H1 (cell line): ENCODE results near the gene CHD6. TPM values are rescaled to one million over a fixed set of nuclear protein-coding genes. Genes with fewer than 3 reads are reported as not detected.

Experiments used
- CTCF ChIA-PET: fragments of 300-600 bp; sonication (Branson Sonifier 250); formaldehyde crosslinking; loops from one replicate; lab custom pipeline; 2021; ENCODE audit not compliant: partially characterized antibody; lab: Charles Lee
- POLR2A ChIA-PET: fragments of 300-600 bp; sonication (Branson Sonifier 250); formaldehyde crosslinking; loops from one replicate; lab custom pipeline; 2021; ENCODE audit warnings: inconsistent platforms; ENCODE audit not compliant: partially characterized antibody; lab: Charles Lee
- DNase-seq, 2 experiments: peaks; one replicate each; pipeline versions ENCODE4 v3.0.0 to v3.0.0-alpha.2; 2010 to 2022; ENCODE audit warnings: low spot score in 2 of 2, low read depth in 1 of 2, mixed read lengths in 1 of 2
- FAIRE-seq: peaks from 2 replicates; lab custom pipeline; 2011; peaks lifted over from hg19 to GRCh38; lab: Jason Lieb, UNC
- H2AFZ ChIP-seq: 2 replicates; pipeline ENCODE4 v1.8.1; 2012; ENCODE audit warnings: low read length, inconsistent platforms
- H2AK5ac ChIP-seq: 2 replicates; pipeline ENCODE4 v1.6.1; 2013; ENCODE audit warnings: low read depth, low read length
- H2BK120ac ChIP-seq: replicated peaks from 2 replicates; pipeline ENCODE3; 2013; ENCODE audit warnings: low read depth, low read length, inconsistent platforms
- H2BK12ac ChIP-seq: 2 replicates; pipeline ENCODE4 v1.6.1; 2013; ENCODE audit warnings: low read depth, low read length
- H2BK15ac ChIP-seq: 2 replicates; pipeline ENCODE4 v1.6.1; 2013; ENCODE audit warnings: low read length
- H2BK20ac ChIP-seq: 2 replicates; pipeline ENCODE4 v1.6.1; 2013; ENCODE audit warnings: low read length
- H2BK5ac ChIP-seq: 2 replicates; pipeline ENCODE4 v1.6.1; 2013; ENCODE audit warnings: low read depth, low read length
- H3K14ac ChIP-seq: 2 replicates; pipeline ENCODE4 v1.6.1; 2013; ENCODE audit warnings: inconsistent platforms; ENCODE audit not compliant: insufficient read length
- H3K18ac ChIP-seq: 2 replicates; pipeline ENCODE4 v1.6.1; 2013; ENCODE audit warnings: low read length; ENCODE audit errors: extremely low read depth
- H3K23ac ChIP-seq: 2 replicates; pipeline ENCODE4 v1.6.1; 2013; ENCODE audit warnings: inconsistent platforms; ENCODE audit not compliant: insufficient read length
- H3K23me2 ChIP-seq: 2 replicates; pipeline ENCODE4 v1.6.1; 2013; ENCODE audit warnings: low read depth, low read length
- H3K27ac ChIP-seq: 2 replicates; pipeline ENCODE4 v1.6.1; 2011; ENCODE audit warnings: low read depth, low read length, inconsistent platforms
- H3K27me3 ChIP-seq, 4 experiments: replicated peaks in 1 of 4; 1 replicate in 1 of 4; 2 replicates in 3 of 4; pipeline versions ENCODE4 v1.6.1 to v1.8.1; 2011 to 2013; ENCODE audit warnings: low read length in 3 of 4, mild to moderate bottlenecking in 3 of 4, inconsistent platforms in 2 of 4, mixed read lengths in 2 of 4, moderate library complexity in 1 of 4; ENCODE audit not compliant: control insufficient read depth in 3 of 4, insufficient read depth in 3 of 4; ENCODE audit errors: extremely low read depth in 1 of 4
- H3K36me3 ChIP-seq, 4 experiments: 2 replicates each; pipeline versions ENCODE4 v1.6.1 to v1.8.1; 2011 to 2013; ENCODE audit warnings: mild to moderate bottlenecking in 4 of 4, low read length in 3 of 4, moderate library complexity in 2 of 4, control low read depth in 1 of 4, inconsistent platforms in 1 of 4; ENCODE audit not compliant: insufficient read depth in 4 of 4, control insufficient read depth in 2 of 4
- H3K4ac ChIP-seq: replicated peaks from 2 replicates; pipeline ENCODE3; 2013; ENCODE audit warnings: low read length, low read depth, mixed read lengths, inconsistent platforms; ENCODE audit not compliant: insufficient read length
- H3K4me1 ChIP-seq, 4 experiments: replicated peaks in 1 of 4; 1 replicate in 1 of 4; 2 replicates in 3 of 4; pipeline versions ENCODE4 v1.6.1 to v1.8.1; 2011 to 2013; ENCODE audit warnings: low read length in 3 of 4, inconsistent platforms in 2 of 4, mixed read lengths in 1 of 4; ENCODE audit not compliant: insufficient read depth in 4 of 4, control insufficient read depth in 3 of 4
- H3K4me2 ChIP-seq, 2 experiments: 2 replicates each; pipeline versions ENCODE4 v1.6.1 to v1.8.1; 2011 to 2013; ENCODE audit warnings: low read depth in 2 of 2, low read length in 2 of 2, control low read depth in 1 of 2, inconsistent platforms in 1 of 2, mild to moderate bottlenecking in 1 of 2; ENCODE audit not compliant: insufficient read depth in 1 of 2
- H3K4me3 ChIP-seq, 4 experiments: fragments of 200-600, 300-600 bp in 1 of 4; sonication (generic), shearing (Covaris generic), sonication (Bioruptor Twin) in 1 of 4; 2 replicates each; pipeline versions ENCODE4 v1.5.1 to v1.8.1; 2011 to 2016; ENCODE audit warnings: low read length in 4 of 4, low read depth in 3 of 4, control low read depth in 2 of 4, inconsistent platforms in 2 of 4, mild to moderate bottlenecking in 2 of 4, mixed read lengths in 1 of 4, moderate library complexity in 1 of 4; ENCODE audit not compliant: insufficient read depth in 2 of 4; ENCODE audit errors: extremely low read depth in 1 of 4
- H3K56ac ChIP-seq: replicated peaks from 2 replicates; pipeline ENCODE3; 2013; ENCODE audit warnings: low read depth, mild to moderate bottlenecking, mixed read lengths, low read length, inconsistent platforms; ENCODE audit not compliant: insufficient read length
- H3K79me1 ChIP-seq: 2 replicates; pipeline ENCODE4 v1.6.1; 2013; ENCODE audit warnings: low read depth, low read length, control low read depth
- H3K79me2 ChIP-seq, 2 experiments: 2 replicates each; pipeline versions ENCODE4 v1.6.1 to v1.8.1; 2012 to 2013; ENCODE audit warnings: low read length in 2 of 2, mild to moderate bottlenecking in 2 of 2, inconsistent platforms in 1 of 2; ENCODE audit not compliant: insufficient read depth in 2 of 2, control insufficient read depth in 1 of 2
- H3K9ac ChIP-seq, 4 experiments: replicated peaks in 1 of 4; 1 replicate in 1 of 4; 2 replicates in 3 of 4; pipeline versions ENCODE4 v1.6.1 to v1.8.1; 2011 to 2013; ENCODE audit warnings: low read depth in 3 of 4, low read length in 3 of 4, control low read depth in 2 of 4, mild to moderate bottlenecking in 2 of 4, moderate library complexity in 2 of 4, inconsistent platforms in 1 of 4; ENCODE audit errors: extremely low read depth in 1 of 4
- H3K9me3 ChIP-seq, 2 experiments: 2 replicates each; pipeline versions ENCODE4 v1.6.1 to v1.8.1; 2012 to 2013; ENCODE audit warnings: mild to moderate bottlenecking in 2 of 2, moderate library complexity in 2 of 2, control low read depth in 1 of 2, inconsistent platforms in 1 of 2, low read depth in 1 of 2, low read length in 1 of 2, mixed read lengths in 1 of 2; ENCODE audit not compliant: insufficient read depth in 2 of 2
- H4K20me1 ChIP-seq, 2 experiments: replicated peaks in 1 of 2; 2 replicates each; pipeline versions ENCODE3 to v1.8.1; 2011 to 2013; ENCODE audit warnings: inconsistent platforms in 2 of 2, low read length in 2 of 2, mild to moderate bottlenecking in 1 of 2; ENCODE audit not compliant: insufficient read depth in 2 of 2, control insufficient read depth in 1 of 2
- H4K5ac ChIP-seq: 2 replicates; pipeline ENCODE4 v1.6.1; 2013; ENCODE audit warnings: low read length, low read depth, mixed read lengths, inconsistent platforms; ENCODE audit not compliant: insufficient read length
- H4K8ac ChIP-seq: 2 replicates; pipeline ENCODE4 v1.8.0; 2013; ENCODE audit warnings: mild to moderate bottlenecking, moderate library complexity, low read length, inconsistent platforms; ENCODE audit not compliant: insufficient read depth; ENCODE audit errors: extremely low read depth
- H4K91ac ChIP-seq: replicated peaks from 2 replicates; pipeline ENCODE3; 2013; ENCODE audit warnings: low read length, mixed read lengths, inconsistent platforms; ENCODE audit not compliant: insufficient read length
- ATF3 ChIP-seq: IDR thresholded peaks from 2 replicates; pipeline ENCODE4 v1.6.1; 2011; ENCODE audit warnings: low read depth, mild to moderate bottlenecking, low read length; ENCODE audit not compliant: insufficient read depth
- CHD1 ChIP-seq: IDR thresholded peaks from 2 replicates; pipeline ENCODE4 v1.6.1; 2012; ENCODE audit warnings: low read depth, low read length, improper control_type of control experiment
- CTCF ChIP-seq, 3 experiments: IDR thresholded peaks; 1 replicate in 2 of 3; 2 replicates in 1 of 3; pipeline versions ENCODE4 v1.5.1 to v1.6.1; 2011; ENCODE audit warnings: low read length in 3 of 3, mild to moderate bottlenecking in 3 of 3, inconsistent platforms in 2 of 3, low read depth in 1 of 3, moderate library complexity in 1 of 3; ENCODE audit not compliant: insufficient read depth in 1 of 3; ENCODE audit errors: control extremely low read depth in 1 of 3
- HDAC6 ChIP-seq: IDR thresholded peaks from one replicate; pipeline ENCODE4 v1.7.1; 2012; ENCODE audit warnings: low read depth, mild to moderate bottlenecking, inconsistent platforms, low read length, moderate library complexity
- JUN ChIP-seq: IDR thresholded peaks from 2 replicates; pipeline ENCODE4 v1.6.1; 2011; ENCODE audit warnings: low read depth, mild to moderate bottlenecking, improper control_type of control experiment, low read length
- JUND ChIP-seq: IDR thresholded peaks from 2 replicates; pipeline ENCODE4 v1.6.1; 2011; ENCODE audit warnings: mild to moderate bottlenecking, improper control_type of control experiment, low read length
- KDM1A ChIP-seq: fragments of 200-600, 300-600 bp; sonication (generic); IDR thresholded peaks from 2 replicates; pipeline ENCODE4 v1.7.1; 2016; ENCODE audit warnings: mild to moderate bottlenecking, low read length, borderline replicate concordance
- MAX ChIP-seq: IDR thresholded peaks from 2 replicates; pipeline ENCODE4 v1.6.1; 2012; ENCODE audit warnings: inconsistent platforms
- POU5F1 ChIP-seq: IDR thresholded peaks from 2 replicates; pipeline ENCODE4 v1.6.1; 2011; ENCODE audit warnings: low read depth, mild to moderate bottlenecking, low read length, moderate library complexity
- SP4 ChIP-seq: IDR thresholded peaks from 2 replicates; pipeline ENCODE4 v1.6.1; 2012; ENCODE audit warnings: low read length, inconsistent platforms
- WGBS, 2 experiments: shearing (Covaris generic) in 1 of 2; methylation state at CpG; one replicate each; pipeline versions ENCODE4 v1.1.6 to v1.1.7; 2013 to 2015; ENCODE audit warnings: low lambda C conversion rate in 2 of 2, mixed read lengths in 2 of 2, inconsistent platforms in 1 of 2, low coverage in 1 of 2, missing lambda C conversion rate in 1 of 2; ENCODE audit not compliant: insufficient replicate concordance in 2 of 2, insufficient coverage in 1 of 2, insufficient read length in 1 of 2; ENCODE audit errors: extremely low coverage in 1 of 2, missing lambda C conversion rate in 1 of 2; 5-methylcytosine and 5-hydroxymethylcytosine counted together
- polyA plus RNA-seq, 7 experiments: library from polyadenylated mRNA; depleted of rRNA in 3 of 7; stranded (reverse) in 5 of 7; unstranded in 2 of 7; fragments of >200 nt in 5 of 7; fragments of 200-250 nt in 2 of 7; gene quantifications; 1 replicate in 5 of 7; 2 replicates in 1 of 7; 4 replicates in 1 of 7; pipeline versions ENCODE4 v1.2.1 to v1.2.3, GENCODE V29; 2011 to 2013; ENCODE audit warnings: missing spikeins in 2 of 7, mixed read lengths in 2 of 7
- total RNA-seq: library from RNA; stranded (reverse); fragmentation: NEBNext Ultra II Directional; extraction: Animal tissue kit (Norgen Biotek cat#: 25700); gene quantifications from 2 replicates; pipeline ENCODE4 v1.2.1, GENCODE V29; 2021

CHD6 gene
- total and polyA plus RNA-seq, 2 of the 8 experiments (the other 6 are each of a cell fraction or from before 2014, with no cell fraction given), result 11.1 to 62.9 TPM

- Histone ChIP-seq H2AFZ (no peak overlapping the region), H3K56ac (no peak overlapping the region), H4K5ac (no peak overlapping the region), H3K9ac (no peak overlapping the region), H3K14ac (no peak overlapping the region), H3K27me3 (no peaks in the 10 kb centered on the region), H2BK15ac (no peak overlapping the region), H3K27ac (no peak overlapping the region), H3K4me3 (no peak overlapping the region), H3K18ac (no peak overlapping the region), H3K23ac (no peak overlapping the region), H4K8ac (no peak overlapping the region), H2BK20ac (no peak overlapping the region), H3K23me2 (no peaks in the 10 kb centered on the region; the same call in 1 of the 2 replicates), H2BK5ac (no peak overlapping the region), H3K79me1 (no peaks in the 10 kb centered on the region), H4K91ac (no peak overlapping the region), H3K36me3 (peaks cover 0 to 22% (median 12%) of the 10 kb centered on the region in 4 experiments; a peak in 3 of 8 replicates), H3K4me1 (no peaks in the 10 kb centered on the region), H3K4ac (no peak overlapping the region), H2AK5ac (no peak overlapping the region), H2BK12ac (no peak overlapping the region), H3K79me2 (no peaks in the 10 kb centered on the region), H3K4me2 (no peak overlapping the region), H2BK120ac (no peak overlapping the region), H4K20me1 (no peaks in the 10 kb centered on the region), H3K9me3 (peaks cover 10 to 15% of the 10 kb centered on the region in 2 experiments)
- ChIA-PET POLR2A (no interaction called here), CTCF (interaction anchor here (0.6 to 1.0 kb wide), 3 partner anchors 10 to 929 kb away, joined by 3 read pairs; no protein-coding TSS in a partner anchor)
- FAIRE-seq (no peak), DNase-seq (no peak)
- 93% methylated on average over 1 of the region's 1 CpG; no CpG with 5 or more reads in 1 of the 2 experiments for WGBS, 2 experiments
- TF ChIP-seq HDAC6 (no peak), ATF3 (no peak), JUND (no peak), CHD1 (no peak), SP4 (no peak), MAX (no peak), CTCF (IDR thresholded peaks at IDR 0.05; ENCODE audit: control extremely low read depth in 1 of 3, insufficient read depth in 1 of 3, low read depth in 1 of 3, low read length in 3 of 3) (no peak), POU5F1 (no peak), JUN (no peak), KDM1A (no peak)
Measured at GRCh38 chr20:41463567-41463966, 154.6 kb downstream of the CHD6 start.
